Vagina (tissue), 2 donors: ENCODE measurements around the gene RNASET2.

ENCODE experiments used
- CTCF ChIP-seq, 3 experiments: fragments of 450-650 bp in 2 of 3; fragments of 200-600 bp in 1 of 3; sonication (generic) in 1 of 3; IDR thresholded peaks; one replicate each; pipeline ENCODE4 v1.5.1; 2017 to 2019; ENCODE audit warnings: antibody characterized with exemption in 3 of 3, mild to moderate bottlenecking in 2 of 3, moderate library complexity in 2 of 3
- POLR2AphosphoS5 ChIP-seq, 2 donors: sonication (generic); formaldehyde crosslinking; IDR thresholded peaks; one replicate each; pipeline ENCODE4 v1.9.0; 2017; ENCODE audit warnings: antibody characterized with exemption in 2 of 2, mild to moderate bottlenecking in 2 of 2, low read depth in 1 of 2; ENCODE audit not compliant: insufficient read depth in 1 of 2

GRCh38 chr6:166932616-166933015, 23.7 kb downstream of the RNASET2 start:
- TF ChIP-seq CTCF (IDR thresholded peaks at IDR 0.05) (no peak), POLR2AphosphoS5 (IDR thresholded peaks at IDR 0.05; ENCODE audit: insufficient read depth in 1 of 2, low read depth in 1 of 2) (no peak)
